B cell (primary cell): ENCODE data around the gene RAI1. TPM values are rescaled to one million over a fixed set of nuclear protein-coding genes. Genes with fewer than 3 reads are reported as not detected.

Experiments
- ATAC-seq: fragments of 200-7000 bp; cut with Tn5 transposase; one replicate; pipeline ENCODE4 v1.10.0; 2021; ENCODE audit warnings: low read depth, mild to moderate bottlenecking, moderate number of reproducible peaks, moderate library complexity
- CTCF ChIA-PET: fragments of 350-600 bp; sonication (Branson Sonifier 250); formaldehyde crosslinking; loops from one replicate; lab custom pipeline; 2021; ENCODE audit warnings: antibody characterized with exemption, inconsistent platforms; lab: Charles Lee
- POLR2A ChIA-PET: fragments of 350-600 bp; sonication (Branson Sonifier 250); formaldehyde crosslinking; loops from one replicate; lab custom pipeline; 2021; ENCODE audit warnings: antibody characterized with exemption; lab: Charles Lee
- DNase-seq: peaks from one replicate; pipeline ENCODE4 v3.0.0; 2013
- H2AFZ ChIP-seq: 2 replicates; pipeline ENCODE4 v1.6.1; 2012; ENCODE audit warnings: mild to moderate bottlenecking, low read depth, low read length; ENCODE audit not compliant: insufficient read depth, poor library complexity, severe bottlenecking
- H3K27ac ChIP-seq, 2 donors: 1 replicate in 1 of 2; 2 replicates in 1 of 2; pipeline ENCODE4 v1.5.1; 2012 to 2013; ENCODE audit warnings: low read length in 2 of 2, mild to moderate bottlenecking in 2 of 2, moderate library complexity in 1 of 2
- H3K27me3 ChIP-seq, 4 experiments: fragments of 200-600 bp in 1 of 4; sonication (generic) in 1 of 4; replicated peaks in 1 of 4; 1 replicate in 2 of 4; 2 replicates in 2 of 4; pipeline versions ENCODE4 v1.6.1 to v1.7.0; 2013 to 2016; ENCODE audit warnings: low read length in 3 of 4, mild to moderate bottlenecking in 2 of 4, mixed read lengths in 1 of 4, moderate library complexity in 1 of 4; ENCODE audit not compliant: insufficient read depth in 4 of 4, control insufficient read depth in 3 of 4; ENCODE audit errors: control extremely low read depth in 1 of 4
- H3K36me3 ChIP-seq, 2 experiments: replicated peaks in 1 of 2; 1 replicate in 1 of 2; 2 replicates in 1 of 2; pipeline versions ENCODE4 v1.6.1 to v1.7.1; 2013; ENCODE audit warnings: low read length in 1 of 2; ENCODE audit not compliant: insufficient read depth in 2 of 2, control insufficient read depth in 1 of 2; ENCODE audit errors: control extremely low read depth in 1 of 2, extremely low read depth in 1 of 2
- H3K4me1 ChIP-seq, 2 donors: fragments of 200-600 bp in 1 of 2; sonication (generic) in 1 of 2; 1 replicate in 1 of 2; 2 replicates in 1 of 2; pipeline versions ENCODE4 v1.5.1 to v1.6.1; 2013 to 2017; ENCODE audit warnings: low read length in 2 of 2; ENCODE audit not compliant: control insufficient read depth in 2 of 2, insufficient read depth in 2 of 2
- H3K4me2 ChIP-seq: replicated peaks from 2 replicates; pipeline ENCODE3; 2012; ENCODE audit warnings: mild to moderate bottlenecking, low read depth, low read length; ENCODE audit not compliant: poor library complexity, severe bottlenecking
- H3K4me3 ChIP-seq, 5 experiments: fragments of 200-600 bp in 1 of 5; sonication (generic) in 1 of 5; 1 replicate in 3 of 5; 2 replicates in 2 of 5; pipeline versions ENCODE4 v1.5.1 to v1.7.0; 2011 to 2016; ENCODE audit warnings: low read length in 4 of 5, mild to moderate bottlenecking in 4 of 5, low read depth in 2 of 5, control low read depth in 1 of 5, moderate library complexity in 1 of 5; ENCODE audit not compliant: insufficient read depth in 1 of 5; ENCODE audit errors: control extremely low read depth in 1 of 5, extremely low read depth in 1 of 5
- H3K79me2 ChIP-seq: fragments of 200-600 bp; sonication (generic); one replicate; pipeline ENCODE4 v1.6.0; 2016; ENCODE audit warnings: low read length; ENCODE audit not compliant: control insufficient read depth, insufficient read depth
- H3K9ac ChIP-seq: fragments of 200-600 bp; sonication (generic); 2 replicates; pipeline ENCODE4 v1.6.1; 2017; ENCODE audit warnings: mild to moderate bottlenecking, low read length, moderate library complexity
- H3K9me3 ChIP-seq, 3 donors: one replicate each; pipeline versions ENCODE4 v1.6.1 to v1.7.1; 2013; ENCODE audit warnings: low read length in 2 of 3; ENCODE audit not compliant: control insufficient read depth in 2 of 3, insufficient read depth in 1 of 3; ENCODE audit errors: control extremely low read depth in 1 of 3
- H4K20me1 ChIP-seq: 2 replicates; pipeline ENCODE4 v1.6.0; 2012; ENCODE audit warnings: mild to moderate bottlenecking, low read length; ENCODE audit not compliant: insufficient read depth, control insufficient read depth, poor library complexity, severe bottlenecking
- H3K27ac Mint-ChIP-seq: one replicate; pipeline ENCODE4 v1.8.0; 2021; ENCODE audit warnings: mixed read lengths
- H3K27me3 Mint-ChIP-seq: one replicate; pipeline ENCODE4 v1.8.0; 2021; ENCODE audit warnings: mixed read lengths
- H3K4me1 Mint-ChIP-seq: one replicate; pipeline ENCODE4 v1.8.0; 2021; ENCODE audit warnings: mixed read lengths
- H3K4me3 Mint-ChIP-seq: one replicate; pipeline ENCODE4 v1.8.0; 2021; ENCODE audit warnings: mixed read lengths
- H3K9me3 Mint-ChIP-seq: one replicate; pipeline ENCODE4 v1.8.0; 2022; ENCODE audit warnings: mixed read lengths; ENCODE audit not compliant: insufficient read depth
- CTCF ChIP-seq: fragments of 200-600 bp; IDR thresholded peaks from one replicate; pipeline ENCODE4 v1.8.0; 2022; ENCODE audit warnings: antibody characterized with exemption, mild to moderate bottlenecking
- EZH2 ChIP-seq: IDR thresholded peaks from 2 replicates; pipeline ENCODE4 v1.6.1; 2012; ENCODE audit warnings: borderline replicate concordance, low read depth, mild to moderate bottlenecking, moderate library complexity, low read length; ENCODE audit not compliant: insufficient read depth, poor library complexity, severe bottlenecking
- WGBS: methylation state at CpG from one replicate; pipeline ENCODE4 v1.1.5; 2013; ENCODE audit warnings: missing lambda C conversion rate; ENCODE audit not compliant: insufficient coverage; 5-methylcytosine and 5-hydroxymethylcytosine counted together
- intact Hi-C: fragments of 100-400 bp; cut with micrococcal nuclease; formaldehyde crosslinking; loops from one replicate; pipeline ENCODE4 v1.10.0; 2022
- polyA plus RNA-seq: library from polyadenylated mRNA; depleted of rRNA; stranded (reverse); fragments of >200 nt; gene quantifications from 2 replicates; pipeline ENCODE4 v1.2.3, GENCODE V29; 2012
- total RNA-seq, 2 donors: library from RNA; stranded (reverse); fragments of 120-200 nt in 1 of 2; gene quantifications; 1 replicate in 1 of 2; 2 replicates in 1 of 2; pipeline versions ENCODE4 v1.2.3 to v1.2.4, GENCODE V29; 2013 to 2022

Gene RAI1
- total and polyA plus RNA-seq, 2 donors (not counting 1 experiment from before 2014, with no cell fraction given) = 4.7 to 34.0 TPM

DNA sequence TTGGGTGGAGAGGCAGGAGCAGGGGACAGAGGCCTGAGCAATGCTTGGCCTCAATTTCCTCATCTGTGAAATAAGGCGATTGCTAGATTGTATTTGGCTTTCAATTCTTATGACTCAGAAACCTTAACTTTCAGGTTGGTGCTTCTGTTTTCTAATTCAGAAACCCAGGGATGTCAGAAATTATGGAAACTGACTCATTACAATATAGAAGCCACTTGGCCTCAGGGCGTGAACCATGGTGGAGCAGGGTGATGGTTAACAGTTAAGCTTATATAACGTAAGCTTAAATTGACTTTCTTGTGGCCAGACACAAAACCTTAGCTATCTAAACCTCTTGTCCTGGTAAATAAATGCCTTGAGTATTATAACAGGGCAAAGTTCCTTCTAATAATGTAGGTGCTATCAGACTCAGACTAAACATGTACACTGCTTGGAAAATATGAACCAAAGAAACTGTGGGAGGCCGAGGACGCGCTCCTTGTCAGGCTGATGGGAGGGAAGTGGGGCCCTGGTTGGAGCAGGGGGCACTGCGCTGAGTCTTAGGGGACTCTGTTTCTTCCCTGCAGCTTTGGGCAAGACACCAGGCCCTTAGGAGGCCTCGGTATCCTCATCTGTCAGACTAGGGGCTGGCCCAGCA lies 172.7 kb downstream of the RAI1 start:
- peaks cover 24 to 26% of the 10 kb centered on the region in 2 donors for H3K4me1 ChIP-seq
- TF ChIP-seq CTCF = no peak
- TF ChIP-seq EZH2 = no peak
- H2AFZ ChIP-seq = no peak overlapping the region
- ATAC-seq = no peak
- no peak for DNase-seq
- no peaks in the 10 kb centered on the region for H3K36me3 ChIP-seq
- no peak overlapping the region for H3K4me2 ChIP-seq
- Mint-ChIP-seq H3K27ac (no peak overlapping the region), H3K4me1 (peaks cover 29% of the 10 kb centered on the region), H3K9me3 (no peaks in the 10 kb centered on the region), H3K27me3 (no peaks in the 10 kb centered on the region), H3K4me3 (no peak overlapping the region)
- no peaks in the 10 kb centered on the region for H3K27me3 ChIP-seq
- H3K79me2 ChIP-seq = no peaks in the 10 kb centered on the region
- no peak overlapping the region for H3K27ac ChIP-seq
- CTCF ChIA-PET = interaction anchor here (1.3 to 2.2 kb wide), 4 partner anchors 18 to 170 kb away, joined by 3 to 12 read pairs (median 6); no protein-coding TSS in a partner anchor
- H3K4me3 ChIP-seq = no peak overlapping the region
- WGBS = 100% methylated on average over 4 of the region's 8 CpGs
- H4K20me1 ChIP-seq = no peaks in the 10 kb centered on the region
- POLR2A ChIA-PET = no interaction called here
- intact Hi-C loops = no loop called here
- H3K9me3 ChIP-seq = no peaks in the 10 kb centered on the region
- no peak overlapping the region for H3K9ac ChIP-seq

- no peak overlapping the region for H3K4me3 Mint-ChIP-seq
- H3K4me3 ChIP-seq = no peak overlapping the region
- H3K36me3 ChIP-seq = no peaks in the 10 kb centered on the region
- no peaks in the 10 kb centered on the region for H3K27me3 Mint-ChIP-seq
- TF ChIP-seq CTCF (no peak), EZH2 (no peak)
- intact Hi-C loops = no loop called here
- H3K27me3 ChIP-seq = no peaks in the 10 kb centered on the region
- H3K9me3 Mint-ChIP-seq = no peaks in the 10 kb centered on the region
- ATAC-seq (no peak), DNase-seq (no peak)
- WGBS = 80% methylated on average over 3 of the region's 3 CpGs
- peaks cover 4% of the 10 kb centered on the region for H4K20me1 ChIP-seq
- H3K79me2 ChIP-seq = no peaks in the 10 kb centered on the region
- H3K27ac ChIP-seq = no peak overlapping the region
- no peak overlapping the region for H2AFZ ChIP-seq
- H3K9ac ChIP-seq = no peak overlapping the region
- ChIA-PET CTCF (interaction anchor here (1.9 to 2.6 kb wide), 2 partner anchors 20 to 176 kb away, joined by 5 to 11 read pairs; partner anchors contain the start of gene RAI1), POLR2A (no interaction called here)
- no peak overlapping the region for H3K27ac Mint-ChIP-seq
- no peaks in the 10 kb centered on the region for H3K9me3 ChIP-seq
- H3K4me1 Mint-ChIP-seq = peaks cover 10% of the 10 kb centered on the region
- peaks cover 4 to 15% of the 10 kb centered on the region in 2 donors for H3K4me1 ChIP-seq
- H3K4me2 ChIP-seq = no peak overlapping the region
Observed at GRCh38 chr17:17855976-17856375, 174.7 kb downstream of the RAI1 start.
